Measurements from ENCODE around the gene DUOX2. TPM values are rescaled to one million over a fixed set of nuclear protein-coding genes. Genes with fewer than 3 reads are reported as not detected.

The DUOX2 gene
- total RNA-seq, 1 donor, result not detected

Small RNAs within 50 kb of the gene (small RNA-seq; reads per million reads assigned to genes)
- not detected for gene RF00019

Other genes starting within 250 kb of the DUOX2 start
- gene TERB2, start 157.5 kb downstream of the DUOX2 start, total RNA-seq, result not detected in 2 replicates
- 9.8 and 12.4 TPM in 2 replicates for gene SORD, start 91.0 kb downstream of the DUOX2 start, total RNA-seq
- gene DUOXA2, start 154 bp upstream of the DUOX2 start, total RNA-seq, result not detected in 2 replicates
- gene DUOXA1, start 15.7 kb upstream of the DUOX2 start, total RNA-seq, result 0.29 and 0.36 TPM in 2 replicates
- gene DUOX1, start 15.8 kb upstream of the DUOX2 start, total RNA-seq, result under 0.01 and 0.29 TPM in 2 replicates
- 3.3 and 4.1 TPM in 2 replicates for gene SHF, start 73.8 kb upstream of the DUOX2 start, total RNA-seq
- gene SLC28A2, start 138.1 kb upstream of the DUOX2 start, total RNA-seq, result not detected in 2 replicates